Activated CD4-positive, alpha-beta memory T cell treated with anti-CD3 and anti-CD28 coated beads for 36 hours (primary cell): ENCODE results near the gene GBA2. TPM values are rescaled to one million over a fixed set of nuclear protein-coding genes. Genes with fewer than 3 reads are reported as not detected.

ENCODE experiments used
- CTCF ChIA-PET: fragments of 350-600 bp; sonication (Branson Sonifier 250); formaldehyde crosslinking; loops from one replicate; lab custom pipeline; 2021; ENCODE audit warnings: antibody characterized with exemption, inconsistent platforms; lab: Charles Lee
- POLR2A ChIA-PET: fragments of 350-600 bp; sonication (Branson Sonifier 250); formaldehyde crosslinking; loops from one replicate; lab custom pipeline; 2021; ENCODE audit warnings: antibody characterized with exemption; lab: Charles Lee
- DNase-seq: peaks from one replicate; pipeline ENCODE4 v3.0.0-alpha.2; 2020
- H3K27ac Mint-ChIP-seq: one replicate; pipeline ENCODE4 v1.8.0; 2021; ENCODE audit warnings: mixed read lengths
- H3K27me3 Mint-ChIP-seq: one replicate; pipeline ENCODE4 v1.8.0; 2021; ENCODE audit warnings: mixed read lengths
- H3K36me3 Mint-ChIP-seq: one replicate; pipeline ENCODE4 v1.8.0; 2021; ENCODE audit warnings: mixed read lengths
- H3K4me1 Mint-ChIP-seq: one replicate; pipeline ENCODE4 v1.8.0; 2021; ENCODE audit warnings: low read depth, mixed read lengths
- H3K4me3 Mint-ChIP-seq: one replicate; pipeline ENCODE4 v1.8.0; 2021; ENCODE audit warnings: mild to moderate bottlenecking, mixed read lengths
- H3K9me3 Mint-ChIP-seq: one replicate; pipeline ENCODE4 v1.8.0; 2021; ENCODE audit warnings: mixed read lengths
- intact Hi-C: fragments of 100-400 bp; cut with micrococcal nuclease; formaldehyde crosslinking; loops from one replicate; pipeline ENCODE4 v1.15.1; 2023
- total RNA-seq, 2 experiments: library from RNA; stranded (reverse); gene quantifications; one replicate each; pipeline ENCODE4 v1.2.3, GENCODE V29; 2021

The GBA2 gene
- total RNA-seq: 10 to 100 TPM; 30.4 to 30.7 TPM

GRCh38 chr9:35748858-35749514, at the start of gene GBA2, which contains the start of gene RGP1:
Gene GBA2 (minus strand): TSS chr9:35749228. CDS start chr9:35748704, 524 bp downstream.
Gene RGP1 (plus strand): TSS chr9:35749287. CDS start chr9:35749756, 469 bp downstream.
- Mint-ChIP-seq H3K27me3 (no peaks in the 10 kb centered on the region), H3K27ac (peak within 1 kb of the TSS; percentile 88), H3K4me3 (peak within 1 kb of the TSS; percentile 93), H3K4me1 (peaks cover 37% of the 10 kb centered on the region), H3K9me3 (no peaks in the 10 kb centered on the region), H3K36me3 (peaks cover 16% of the 10 kb centered on the region)
- peak; percentile 82 for DNase-seq
- CTCF ChIA-PET: interaction anchor here (0.6 to 6.2 kb wide), 17 partner anchors 7 to 156 kb away, joined by 3 to 82 read pairs (median 6); partner anchors contain the start of genes CCDC107, CREB3, RMRP and TLN1
- POLR2A ChIA-PET: interaction anchor here (2.2 to 3.1 kb wide), 3 partner anchors 13 to 21 kb away, joined by 10 to 20 read pairs (median 11); partner anchors contain the start of genes CREB3 and TLN1
- intact Hi-C loops: loop anchor here (1.0 kb wide), 3 partner anchors 8 to 17 kb away; partner anchors contain the start of genes CREB3 and TLN1

GRCh38 chr9:35797311-35798109, 48.5 kb upstream of the GBA2 start:
- Mint-ChIP-seq H3K4me1 (peaks cover 26% of the 10 kb centered on the region), H3K36me3 (peaks cover 15% of the 10 kb centered on the region), H3K27ac (no peak overlapping the region), H3K9me3 (no peaks in the 10 kb centered on the region), H3K27me3 (no peaks in the 10 kb centered on the region), H3K4me3 (no peak overlapping the region)
- DNase-seq: no peak
- ChIA-PET CTCF (interaction anchor here (1.7 to 1.8 kb wide), 3 partner anchors 28 to 85 kb away, joined by 4 to 14 read pairs (median 4); no protein-coding TSS in a partner anchor), POLR2A (no interaction called here)
- intact Hi-C loops: loop anchor here (1.0 kb wide), 1 partner anchor 18 kb away; the partner anchor contains the start of gene HINT2

- Mint-ChIP-seq H3K36me3 (peaks cover 3% of the 10 kb centered on the region), H3K9me3 (no peaks in the 10 kb centered on the region), H3K27ac (no peak overlapping the region), H3K4me3 (no peak overlapping the region), H3K27me3 (no peaks in the 10 kb centered on the region), H3K4me1 (peaks cover 26% of the 10 kb centered on the region)
- intact Hi-C loops: no loop called here
- POLR2A ChIA-PET: no interaction called here
- CTCF ChIA-PET: interaction anchor here (1.8 kb wide), 1 partner anchor 87 kb away, joined by 4 read pairs; no protein-coding TSS in a partner anchor
- DNase-seq: no peak
Observed at GRCh38 chr9:35795695-35796094, 46.7 kb upstream of the GBA2 start.

- Mint-ChIP-seq H3K27ac (no peak overlapping the region), H3K9me3 (no peaks in the 10 kb centered on the region), H3K36me3 (no peaks in the 10 kb centered on the region), H3K4me3 (no peak overlapping the region), H3K27me3 (no peaks in the 10 kb centered on the region), H3K4me1 (peaks cover 18% of the 10 kb centered on the region)
- DNase-seq: no peak
- intact Hi-C loops: no loop called here
- ChIA-PET CTCF (interaction anchor here (0.6 to 2.4 kb wide), 5 partner anchors 18 to 152 kb away, joined by 3 to 15 read pairs (median 3); partner anchors contain the start of gene SPAG8), POLR2A (no interaction called here)
Observed at GRCh38 chr9:35793461-35793860, 44.4 kb upstream of the GBA2 start.

GRCh38 chr9:35792826-35793225, 43.8 kb upstream of the GBA2 start:
- no peak overlapping the region for H3K27ac Mint-ChIP-seq
- no peaks in the 10 kb centered on the region for H3K27me3 Mint-ChIP-seq

GRCh38 chr9:35792024-35792813, 43.2 kb upstream of the GBA2 start:
- no peaks in the 10 kb centered on the region for H3K27me3 Mint-ChIP-seq
- no peaks in the 10 kb centered on the region for H3K9me3 Mint-ChIP-seq
- H3K4me3 Mint-ChIP-seq: no peak overlapping the region
- ChIA-PET POLR2A (no interaction called here), CTCF (interaction anchor here (1.2 to 2.4 kb wide), 2 partner anchors 34 to 90 kb away, joined by 4 to 15 read pairs; no protein-coding TSS in a partner anchor)
- DNase-seq: no peak
- H3K27ac Mint-ChIP-seq: no peak overlapping the region
- intact Hi-C loops: no loop called here
- peaks cover 9% of the 10 kb centered on the region for H3K4me1 Mint-ChIP-seq
- H3K36me3 Mint-ChIP-seq: no peaks in the 10 kb centered on the region

More at GRCh38 chr9:35792826-35793225, 43.8 kb upstream of the GBA2 start:
- H3K9me3 Mint-ChIP-seq: no peaks in the 10 kb centered on the region
- H3K36me3 Mint-ChIP-seq: no peaks in the 10 kb centered on the region
- CTCF ChIA-PET: interaction anchor here (0.6 to 2.4 kb wide), 6 partner anchors 18 to 152 kb away, joined by 3 to 15 read pairs (median 3); partner anchors contain the start of gene SPAG8
- intact Hi-C loops: no loop called here
- no peak overlapping the region for H3K4me3 Mint-ChIP-seq
- no peak for DNase-seq
- POLR2A ChIA-PET: no interaction called here
- H3K4me1 Mint-ChIP-seq: peaks cover 14% of the 10 kb centered on the region

- no peaks in the 10 kb centered on the region for H3K27me3 Mint-ChIP-seq
- ChIA-PET CTCF (interaction anchor here (2.4 kb wide), 1 partner anchor 90 kb away, joined by 15 read pairs; no protein-coding TSS in a partner anchor), POLR2A (no interaction called here)
- intact Hi-C loops: no loop called here
- no peaks in the 10 kb centered on the region for H3K9me3 Mint-ChIP-seq
- H3K36me3 Mint-ChIP-seq: no peaks in the 10 kb centered on the region
- peaks cover 5% of the 10 kb centered on the region for H3K4me1 Mint-ChIP-seq
- no peak within 1 kb of the TSS for H3K27ac Mint-ChIP-seq
- DNase-seq: no peak
- no peak within 1 kb of the TSS for H3K4me3 Mint-ChIP-seq
Observed at GRCh38 chr9:35791297-35791921, 42.4 kb upstream of the GBA2 start, which contains the start of gene NPR2. Gene NPR2 (plus strand): TSS chr9:35791591. CDS start chr9:35792409, 818 bp downstream.

GRCh38 chr9:35790385-35791296, 41.6 kb upstream of the GBA2 start:
- Mint-ChIP-seq H3K27ac (no peak overlapping the region), H3K27me3 (no peaks in the 10 kb centered on the region), H3K36me3 (no peaks in the 10 kb centered on the region), H3K4me1 (peaks cover 5% of the 10 kb centered on the region), H3K4me3 (no peak overlapping the region), H3K9me3 (no peaks in the 10 kb centered on the region)
- DNase-seq: peak; percentile 60
- CTCF ChIA-PET: interaction anchor here (0.5 to 3.1 kb wide), 50 partner anchors 9 to 374 kb away, joined by 3 to 66 read pairs (median 4); partner anchors contain the start of genes FAM221B, HINT2, SPAG8 and TMEM8B
- POLR2A ChIA-PET: no interaction called here
- intact Hi-C loops: loop anchor here (1.0 kb wide), 2 partner anchors 36 to 92 kb away; no protein-coding TSS in a partner anchor

GRCh38 chr9:35790025-35790384, 41.0 kb upstream of the GBA2 start:
- ChIA-PET POLR2A (no interaction called here), CTCF (interaction anchor here (0.6 to 3.1 kb wide), 47 partner anchors 8 to 389 kb away, joined by 3 to 66 read pairs (median 5); partner anchors contain the start of genes FAM221B, HINT2, SPAG8 and TMEM8B)
- H3K4me3 Mint-ChIP-seq: no peak overlapping the region
- H3K9me3 Mint-ChIP-seq: no peaks in the 10 kb centered on the region
- no peak for DNase-seq
- no peaks in the 10 kb centered on the region for H3K27me3 Mint-ChIP-seq
- peaks cover 5% of the 10 kb centered on the region for H3K4me1 Mint-ChIP-seq
- no peak overlapping the region for H3K27ac Mint-ChIP-seq
- intact Hi-C loops: loop anchor here (1.0 kb wide), 2 partner anchors 36 to 92 kb away; no protein-coding TSS in a partner anchor
- H3K36me3 Mint-ChIP-seq: no peaks in the 10 kb centered on the region

- Mint-ChIP-seq H3K9me3 (no peaks in the 10 kb centered on the region), H3K4me1 (peaks cover 5% of the 10 kb centered on the region), H3K27me3 (no peaks in the 10 kb centered on the region), H3K36me3 (no peaks in the 10 kb centered on the region), H3K27ac (no peak overlapping the region), H3K4me3 (no peak overlapping the region)
- no peak for DNase-seq
- CTCF ChIA-PET: interaction anchor here (0.5 to 3.1 kb wide), 46 partner anchors 8 to 389 kb away, joined by 3 to 66 read pairs (median 5); partner anchors contain the start of genes FAM221B, HINT2, SPAG8 and TMEM8B
- POLR2A ChIA-PET: no interaction called here
- intact Hi-C loops: no loop called here
Observed at GRCh38 chr9:35789541-35789940, 40.5 kb upstream of the GBA2 start.
